ENCODE data around the gene ZNF593. TPM values are rescaled to one million over a fixed set of nuclear protein-coding genes. Genes with fewer than 3 reads are reported as not detected.

Gene ZNF593
- total RNA-seq, 2 donors from 2014 or later: 12.8 to 30.5 TPM

DNA sequence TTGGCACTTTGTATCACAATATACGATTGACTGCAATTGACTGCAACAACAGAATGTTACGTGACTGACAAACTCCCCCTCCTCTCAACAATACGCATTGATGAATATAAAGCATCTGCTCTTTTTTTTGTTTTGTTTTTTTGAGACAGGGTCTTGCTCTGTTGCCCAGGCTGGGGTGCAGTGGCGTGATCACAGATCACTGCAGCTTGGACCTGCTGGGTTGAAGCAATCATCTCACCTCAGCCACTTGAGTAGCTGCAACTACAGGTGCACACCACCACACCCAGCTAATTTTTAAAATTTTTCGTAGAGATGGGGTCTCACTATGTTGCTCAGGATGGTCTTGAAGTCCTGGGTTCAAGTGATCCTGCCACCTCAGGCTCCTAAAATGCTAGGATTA is 43.0 kb downstream of the ZNF593 start:
- Histone ChIP-seq H3K4me3 (no peak overlapping the region), H3K27ac (no peak overlapping the region), H3K36me3 (no peaks in the 10 kb centered on the region), H3K4me1 (no peaks in the 10 kb centered on the region), H3K27me3 (no peaks in the 10 kb centered on the region), H3K9me3 (no peaks in the 10 kb centered on the region)
- no peak for DNase-seq (ENCODE audit: low spot score)
- TF ChIP-seq CTCF (IDR thresholded peaks at IDR 0.05): no peak

DNA sequence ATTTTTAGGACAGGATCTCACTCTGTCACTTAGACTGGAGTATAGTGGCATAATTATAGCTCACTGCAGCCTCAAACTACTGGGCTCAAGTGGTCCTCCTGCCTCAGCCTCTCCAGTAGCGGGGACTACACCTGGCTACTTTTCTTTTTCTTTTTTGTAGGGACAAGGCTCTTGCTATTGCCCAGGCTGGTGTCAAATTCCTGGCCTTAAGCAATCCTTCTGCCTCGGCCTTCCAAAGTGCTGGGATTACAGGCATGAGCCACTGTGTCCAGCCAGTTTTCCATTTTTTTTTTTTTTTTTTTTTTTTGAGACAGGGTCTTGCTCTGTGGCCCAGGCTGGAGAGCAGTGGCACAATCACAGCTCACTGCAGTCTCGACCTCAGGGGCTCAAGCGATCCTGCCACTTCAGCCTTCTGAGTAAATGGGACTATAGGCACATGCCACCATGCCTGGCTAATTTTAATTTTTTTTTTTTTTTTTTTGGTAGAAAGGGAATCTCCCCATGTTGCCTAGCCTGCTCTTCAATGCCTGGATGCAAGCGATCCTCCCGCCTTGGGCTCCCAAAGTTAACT is 43.7 kb downstream of the ZNF593 start:
- DNase-seq (ENCODE audit: low spot score): no peak
- no peak for TF ChIP-seq CTCF (IDR thresholded peaks at IDR 0.05)
- Histone ChIP-seq H3K4me1 (no peaks in the 10 kb centered on the region), H3K4me3 (no peak overlapping the region), H3K27me3 (no peaks in the 10 kb centered on the region), H3K9me3 (no peaks in the 10 kb centered on the region), H3K36me3 (no peaks in the 10 kb centered on the region), H3K27ac (no peak overlapping the region)

DNA sequence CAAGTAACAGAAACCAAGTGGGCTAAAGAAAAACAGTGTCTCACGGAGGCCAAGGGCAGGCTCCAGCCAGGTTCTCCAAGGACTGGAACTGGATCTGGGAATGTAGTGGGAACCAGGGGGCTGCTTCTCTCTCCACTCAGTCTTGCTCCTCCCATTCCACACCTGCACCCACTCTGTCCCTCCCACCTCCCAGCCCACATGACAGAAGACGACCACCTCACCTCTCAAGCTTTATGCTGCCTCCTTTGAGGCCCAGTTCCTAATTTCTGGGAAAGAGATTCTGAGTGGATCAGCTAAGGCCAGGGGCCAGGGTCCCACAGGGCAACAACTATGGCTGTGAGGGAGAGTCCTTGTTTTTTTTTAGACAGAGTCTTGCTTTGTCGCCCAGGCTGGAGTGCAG is 45.5 kb downstream of the ZNF593 start:
- Histone ChIP-seq H3K9me3 (no peaks in the 10 kb centered on the region), H3K4me3 (no peak overlapping the region), H3K27me3 (no peaks in the 10 kb centered on the region), H3K4me1 (no peaks in the 10 kb centered on the region), H3K36me3 (no peaks in the 10 kb centered on the region), H3K27ac (no peak overlapping the region)
- TF ChIP-seq CTCF (IDR thresholded peaks at IDR 0.05): no peak
- no peak for DNase-seq (ENCODE audit: low spot score)

DNA sequence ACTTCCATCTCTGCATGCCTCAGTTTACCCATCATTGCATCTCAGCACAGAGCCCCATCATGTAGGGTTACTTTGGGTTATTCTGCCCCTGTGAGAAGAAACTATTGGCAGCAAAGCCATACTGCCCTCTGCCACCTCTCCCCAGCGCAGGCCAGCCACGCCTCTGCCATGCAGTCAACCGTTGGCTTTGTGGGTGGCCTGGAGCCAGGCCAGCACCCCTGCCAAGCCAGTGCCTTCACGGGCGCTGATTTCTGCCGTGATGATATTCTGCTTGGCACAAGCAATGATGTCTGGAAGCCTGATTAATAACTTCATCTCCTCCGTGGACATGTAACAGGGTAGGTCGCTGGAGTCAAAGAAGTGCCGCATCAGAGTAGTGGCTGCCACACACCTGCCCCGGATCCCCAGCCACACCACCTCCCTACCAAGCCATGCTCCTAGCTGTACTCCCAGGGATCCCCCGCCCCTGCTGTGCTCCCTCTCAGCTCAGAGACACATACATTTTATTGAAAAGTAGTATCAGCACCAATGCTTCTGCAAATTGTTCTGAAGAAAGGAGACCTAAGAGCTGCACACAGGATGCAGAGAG is 49.3 kb downstream of the ZNF593 start:
- no peak overlapping the region for H3K4me3 ChIP-seq
- H3K4me1 ChIP-seq: no peaks in the 10 kb centered on the region
- no peaks in the 10 kb centered on the region for H3K27me3 ChIP-seq
- TF ChIP-seq CTCF (IDR thresholded peaks at IDR 0.05): no peak
- no peaks in the 10 kb centered on the region for H3K36me3 ChIP-seq
- no peak overlapping the region for H3K27ac ChIP-seq
- no peak for DNase-seq (ENCODE audit: low spot score)
- H3K9me3 ChIP-seq: no peaks in the 10 kb centered on the region

Other genes starting within 250 kb of the ZNF593 start
- 1 to 10 TPM; 4.3 to 5.5 TPM for gene PAFAH2, start 171.8 kb upstream of the ZNF593 start, total RNA-seq
- gene EXTL1, start 148.1 kb upstream of the ZNF593 start, total RNA-seq: 1 to 10 TPM in 1 of 2 donors, under 1 TPM in 1; 0.79 to 1.4 TPM
- gene SLC30A2, start 123.8 kb upstream of the ZNF593 start, total RNA-seq: under 1 TPM; 0.22 to 0.63 TPM
- 100 to 1,000 TPM; 118 to 151 TPM for gene TRIM63, start 102.3 kb upstream of the ZNF593 start, total RNA-seq
- 1 to 10 TPM; 3.0 to 3.4 TPM for gene PDIK1L, start 58.1 kb upstream of the ZNF593 start, total RNA-seq
- 1 to 10 TPM; 3.8 to 4.3 TPM for gene FAM110D, start 10.8 kb upstream of the ZNF593 start, total RNA-seq
- gene C1orf232, start 945 bp upstream of the ZNF593 start, total RNA-seq: not detected
- not detected for gene ZNF593OS, start 1.9 kb downstream of the ZNF593 start, total RNA-seq
- 1 to 10 TPM in 1 of 2 donors, under 1 TPM in 1; 0.52 to 1.3 TPM for gene CNKSR1, start 7.6 kb downstream of the ZNF593 start, total RNA-seq
- gene CATSPER4, start 20.7 kb downstream of the ZNF593 start, total RNA-seq: not detected
- 100 to 1,000 TPM in 1 of 2 donors, 10 to 100 TPM in 1; 31.2 to 104 TPM for gene CEP85, start 64.3 kb downstream of the ZNF593 start, total RNA-seq
- 10 to 100 TPM; 24.8 to 66.0 TPM for gene SH3BGRL3, start 110.2 kb downstream of the ZNF593 start, total RNA-seq
- gene UBXN11, start 136.7 kb downstream of the ZNF593 start, total RNA-seq: 1 to 10 TPM; 4.5 to 7.4 TPM
- 1 to 10 TPM; 4.9 to 5.8 TPM for gene CD52, start 148.1 kb downstream of the ZNF593 start, total RNA-seq
- gene CRYBG2, start 184.2 kb downstream of the ZNF593 start, total RNA-seq: not detected
- not detected for gene ZNF683, start 202.8 kb downstream of the ZNF593 start, total RNA-seq
- not detected for gene LIN28A, start 240.9 kb downstream of the ZNF593 start, total RNA-seq